Measurements from ENCODE around the gene CCL22.
"Not testable (repeated sequence)": the region's sequence is repeated elsewhere in the genome, so short reads cannot be mapped to it uniquely, and the experiment has no call there.

CCL22 gene

DNA sequence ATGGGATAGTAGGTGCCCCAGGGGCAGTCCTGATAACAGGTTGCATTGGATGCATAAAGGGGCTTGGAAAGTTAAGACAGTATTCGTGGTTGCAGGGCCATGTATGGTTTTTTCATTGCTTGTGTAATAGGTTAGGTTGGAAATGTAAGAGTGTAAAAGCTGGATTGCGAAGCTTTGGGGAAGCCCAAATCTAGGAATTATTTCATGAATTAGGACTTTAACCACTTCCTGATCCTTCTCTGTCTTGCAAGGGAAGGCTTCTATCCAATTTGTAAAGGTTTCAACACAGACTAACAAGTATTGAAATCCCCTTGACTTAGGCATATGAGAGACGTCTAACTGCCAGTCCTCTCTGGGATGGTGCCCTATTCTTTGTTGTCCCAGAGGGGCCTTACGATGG lies 38.2 kb downstream of the CCL22 start:
- DNase-seq = no peak

DNA sequence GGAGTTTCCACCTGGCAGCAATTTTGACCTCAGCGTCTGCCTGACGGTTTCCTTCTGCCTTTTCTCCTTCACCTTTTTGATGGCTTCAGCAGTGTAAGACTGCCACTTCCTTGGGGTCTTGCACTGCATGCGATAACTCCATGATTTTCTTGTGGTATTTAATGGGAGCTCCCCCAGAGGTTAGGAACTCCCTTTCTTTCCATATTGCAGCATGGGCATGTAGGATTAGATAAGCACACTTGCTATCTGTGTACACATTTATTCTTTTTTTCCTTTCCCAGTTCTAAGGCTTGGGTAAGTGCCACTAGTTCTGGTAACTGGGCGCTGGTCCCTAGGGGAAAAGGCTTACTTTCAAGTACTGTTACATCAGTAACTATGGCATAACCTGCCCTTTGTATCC lies 38.9 kb downstream of the CCL22 start:
- DNase-seq = not testable (repeated sequence)

DNA sequence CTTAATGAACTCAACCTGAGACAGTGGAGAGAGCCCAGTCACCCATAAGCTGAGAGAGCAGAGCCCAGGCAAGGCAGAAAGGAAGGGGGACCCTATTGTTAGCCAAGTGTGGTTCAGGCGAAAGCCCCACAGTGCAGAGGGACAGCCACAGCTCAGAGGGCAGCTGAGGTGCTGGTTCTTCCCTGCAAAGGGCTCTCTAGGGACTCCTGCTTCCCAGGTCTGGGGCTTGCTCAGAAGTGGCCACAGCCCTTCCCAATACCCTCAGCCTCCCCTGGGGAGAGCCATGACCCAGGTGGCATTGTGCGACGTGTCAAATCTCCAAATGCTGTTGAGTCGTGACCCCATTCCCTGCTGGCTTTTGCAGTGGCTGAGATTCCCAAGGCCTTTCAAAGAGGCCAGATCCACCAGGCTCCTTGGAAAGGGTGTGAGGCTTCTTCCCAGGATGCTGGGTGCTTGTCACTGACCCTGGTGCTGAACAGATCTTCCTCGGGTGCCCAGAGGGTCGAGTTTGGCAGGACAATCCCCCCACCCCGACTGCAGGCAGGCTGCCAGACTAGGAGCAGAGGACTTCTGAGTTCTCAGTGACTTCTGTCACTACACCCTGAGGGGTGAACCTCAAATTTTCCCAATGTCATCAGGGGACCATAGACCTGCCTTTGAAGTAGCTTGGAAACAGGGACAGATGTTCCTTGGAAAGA lies 43.5 kb downstream of the CCL22 start:
- DNase-seq = no peak

DNA sequence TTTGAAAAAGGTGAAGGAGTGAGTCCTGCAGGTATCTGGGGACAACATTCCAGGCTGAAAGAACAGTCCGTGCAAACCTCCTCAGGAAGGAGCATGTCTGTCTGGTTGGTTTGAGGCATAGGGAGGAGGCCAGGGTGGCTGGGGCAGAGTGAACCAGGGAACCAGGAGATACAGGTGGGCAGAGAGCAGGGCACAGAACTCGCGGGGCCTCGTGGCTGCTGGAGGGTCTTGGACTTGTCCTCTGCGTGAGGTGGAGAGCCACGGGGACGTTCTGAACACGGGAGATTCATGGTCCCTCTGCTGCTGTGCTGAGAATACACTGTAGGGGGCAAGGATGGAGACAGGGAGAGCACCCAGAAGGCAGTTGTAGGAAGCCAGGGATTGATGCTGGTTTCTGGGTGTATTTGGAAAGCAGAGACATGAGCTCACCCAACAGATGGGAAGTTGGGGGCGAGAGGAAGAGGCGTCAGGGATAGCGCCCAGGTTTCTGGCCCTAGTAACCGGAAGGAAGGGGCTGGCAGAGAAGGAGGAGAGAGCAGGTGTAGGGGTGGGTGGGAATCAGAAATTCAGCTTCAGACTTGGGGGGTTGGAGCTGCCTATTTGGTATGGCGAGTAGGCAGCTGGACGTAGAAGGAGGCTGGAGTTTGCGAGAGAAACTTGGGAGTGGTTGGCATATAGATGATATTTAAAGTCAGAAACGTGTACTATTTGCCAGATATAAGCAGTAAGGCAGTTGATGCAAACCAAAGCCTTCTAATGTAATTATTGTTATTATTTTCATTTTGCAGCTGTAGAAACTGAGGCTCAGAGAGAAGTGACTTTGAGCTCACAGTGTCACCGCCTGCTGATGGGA lies 45.6 kb downstream of the CCL22 start, which contains the start of gene CCL17:
TSS of gene CCL17 (plus strand) at position 803 of the 853 bp plus-strand sequence. CDS start 9,166 bp downstream, outside the sequence.
- no peak for DNase-seq

DNA sequence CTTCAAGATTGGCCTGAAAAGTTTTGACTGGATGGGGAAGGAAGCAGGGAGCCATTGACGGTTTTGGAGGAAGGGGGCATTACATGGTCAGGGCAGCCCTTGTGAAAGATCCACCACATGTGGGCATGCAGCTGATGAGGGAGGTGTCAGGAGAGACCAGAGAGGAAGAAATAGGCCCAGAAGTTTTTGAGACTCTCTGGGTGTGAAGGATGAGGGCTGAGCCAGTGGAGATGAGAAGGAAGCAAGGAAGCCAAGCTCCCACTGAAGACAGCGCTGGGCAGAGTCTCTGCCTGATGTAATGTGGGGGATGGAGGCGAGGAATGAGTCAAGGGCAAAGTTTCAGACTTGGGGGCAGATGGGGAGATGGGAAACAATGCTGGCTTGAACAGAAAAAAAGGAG lies 46.5 kb downstream of the CCL22 start:
- DNase-seq = no peak

DNA sequence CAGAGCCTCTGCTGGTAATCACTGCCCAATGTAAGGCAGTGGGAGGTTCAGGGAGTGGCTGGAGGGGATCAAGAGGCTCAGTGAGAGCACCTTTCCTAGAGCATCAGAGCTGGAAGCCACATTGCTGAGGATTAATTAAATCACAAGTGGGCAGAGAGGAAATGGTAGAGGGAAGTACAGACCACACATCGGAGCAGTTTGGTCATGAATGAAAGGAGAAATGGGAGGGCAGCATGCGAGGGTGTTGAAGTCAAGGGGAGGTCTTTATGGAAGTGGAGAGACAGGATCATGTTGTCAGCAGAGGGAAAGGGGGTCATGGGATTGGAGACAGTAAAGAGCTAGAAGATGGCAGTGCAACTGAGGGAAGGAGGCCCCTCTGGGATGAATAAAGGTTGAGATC lies 48.3 kb downstream of the CCL22 start:
- no peak for DNase-seq

DNA sequence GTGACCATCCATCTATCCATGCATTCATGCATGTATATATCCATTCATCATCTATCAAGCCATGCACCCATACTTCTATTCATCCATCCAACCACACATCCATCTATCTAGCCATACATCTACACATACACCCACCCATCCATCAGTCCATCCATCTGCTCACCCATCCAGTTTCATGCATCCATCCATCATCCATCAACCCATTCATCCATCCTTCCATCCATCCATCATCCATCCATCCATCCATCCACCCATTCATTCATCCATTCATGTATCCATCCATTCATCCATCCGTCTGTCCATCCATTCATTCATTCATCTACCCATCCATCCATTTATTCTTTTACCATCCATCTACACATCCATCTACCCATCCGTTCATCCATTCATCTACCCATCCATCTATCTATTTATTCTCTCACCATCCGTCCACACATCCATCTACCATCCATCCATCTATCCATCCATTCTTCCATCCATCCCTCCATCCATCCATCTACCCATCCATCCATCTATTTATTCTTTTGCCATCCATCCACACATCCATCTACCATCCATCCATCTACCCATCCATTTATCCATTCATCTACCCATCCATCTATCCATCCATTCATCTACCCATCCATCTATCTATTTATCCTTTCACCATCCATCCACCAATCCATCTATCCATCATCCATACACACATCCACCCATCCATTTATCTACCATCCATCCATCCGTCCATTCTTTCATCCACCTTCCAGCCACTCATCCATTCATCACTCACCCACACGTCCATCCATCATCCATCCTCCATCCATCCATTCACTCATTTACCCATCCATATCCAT lies 49.2 kb downstream of the CCL22 start:
- DNase-seq = no peak

DNA sequence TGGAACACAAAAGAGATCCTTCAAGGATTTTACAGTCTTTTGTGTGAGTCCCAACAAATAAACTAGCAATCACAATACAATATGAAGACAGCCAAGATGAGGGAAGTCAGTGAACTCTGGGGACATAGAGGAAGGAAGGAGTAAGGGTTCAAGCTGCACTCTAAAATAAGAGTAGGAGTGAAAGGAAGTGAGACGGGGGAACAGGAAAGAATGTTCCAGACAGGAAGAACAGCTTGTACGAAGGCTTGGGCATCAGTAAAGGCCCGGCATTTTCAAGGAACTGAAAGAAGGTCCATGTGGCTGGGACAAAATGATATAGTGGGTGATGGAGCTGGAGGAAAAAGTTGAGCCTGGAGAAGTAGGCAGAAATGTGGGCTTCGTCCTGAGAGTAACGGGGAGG lies 50.5 kb downstream of the CCL22 start:
- DNase-seq = no peak

DNA sequence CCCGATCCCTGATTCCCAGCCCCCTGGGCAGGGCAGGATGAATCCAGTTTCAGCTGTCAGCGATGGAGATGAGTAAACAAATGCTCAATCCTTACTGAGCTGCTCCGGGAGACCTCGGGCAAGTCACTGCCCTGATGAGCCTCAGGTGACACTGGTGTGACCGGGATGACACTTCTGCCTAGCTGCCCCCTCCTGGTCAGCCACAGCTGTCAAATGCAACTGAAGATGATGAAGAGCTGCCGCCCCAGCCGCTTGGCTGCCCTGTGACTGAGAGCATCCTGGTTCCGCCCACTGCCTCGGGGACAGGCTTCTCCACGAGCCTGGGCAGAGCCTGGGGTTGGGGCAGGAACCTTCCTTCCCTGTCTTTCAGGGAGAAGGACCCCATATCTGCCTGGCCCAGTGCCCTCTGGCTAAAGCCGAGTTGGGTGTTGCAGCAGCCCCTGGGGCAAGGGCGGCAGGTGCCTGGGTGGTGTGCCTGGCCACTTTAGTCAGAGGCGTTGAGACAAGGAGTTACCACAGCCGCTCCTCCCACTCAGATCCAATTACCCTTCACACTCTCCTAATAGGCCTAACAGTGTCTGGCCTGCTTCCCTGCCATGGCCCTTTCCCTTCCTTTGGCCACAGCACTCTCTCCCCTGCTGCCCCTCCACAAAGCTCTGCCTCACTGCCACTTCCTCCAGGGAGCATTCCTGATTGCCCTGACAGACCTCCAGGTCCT lies 51.4 kb downstream of the CCL22 start:
- DNase-seq = no peak

DNA sequence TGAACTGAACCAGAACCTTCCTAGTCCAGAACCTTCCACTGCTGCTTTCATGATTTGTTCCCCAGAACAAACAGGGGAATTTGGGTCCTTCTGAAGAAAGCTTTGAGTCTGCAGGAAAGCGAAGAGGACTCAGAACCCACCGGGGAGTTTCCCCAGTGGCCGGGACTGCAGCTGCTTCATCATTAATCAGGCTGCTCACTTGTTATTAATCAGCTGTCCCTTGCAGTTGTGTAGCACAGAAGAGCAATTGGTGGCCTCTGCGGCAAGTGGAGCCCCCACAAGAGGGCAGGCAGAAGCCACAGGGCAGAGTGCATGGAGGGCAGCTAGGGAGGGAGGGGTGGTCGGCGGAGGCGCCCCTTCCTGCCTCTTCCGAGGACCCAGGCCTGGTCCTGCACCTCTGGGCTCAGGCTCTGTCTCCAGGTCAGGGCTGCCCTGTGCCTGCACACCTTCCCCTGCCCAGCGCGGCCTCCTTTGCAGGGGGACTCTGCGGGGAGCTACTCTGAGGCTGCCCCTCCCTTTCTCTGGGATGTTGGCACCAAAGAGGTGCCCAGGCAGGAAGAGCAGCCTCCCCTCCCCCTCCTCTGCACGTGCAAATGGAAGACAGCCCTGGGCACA lies 52.9 kb downstream of the CCL22 start:
- no peak for DNase-seq

DNA sequence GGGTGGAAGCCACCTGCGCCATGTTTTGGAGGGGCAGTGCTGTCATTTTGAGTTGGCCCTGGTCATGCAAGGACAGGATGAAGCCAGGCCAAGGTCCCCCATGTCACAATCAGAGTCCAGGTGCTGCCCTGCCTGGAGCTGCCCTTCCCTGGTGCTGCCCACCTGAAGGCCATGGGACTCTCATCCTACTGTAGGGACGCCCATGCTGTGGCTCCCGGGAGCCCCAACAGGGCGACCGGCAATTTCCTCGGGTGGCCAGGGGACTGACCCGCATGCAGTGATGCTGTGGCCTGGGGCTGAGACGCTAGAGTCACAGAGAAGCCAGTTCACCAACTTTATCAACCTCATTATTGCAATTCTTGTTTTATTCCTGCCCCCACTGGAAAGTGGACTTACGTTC lies 54.0 kb downstream of the CCL22 start:
- no peak for DNase-seq

DNA sequence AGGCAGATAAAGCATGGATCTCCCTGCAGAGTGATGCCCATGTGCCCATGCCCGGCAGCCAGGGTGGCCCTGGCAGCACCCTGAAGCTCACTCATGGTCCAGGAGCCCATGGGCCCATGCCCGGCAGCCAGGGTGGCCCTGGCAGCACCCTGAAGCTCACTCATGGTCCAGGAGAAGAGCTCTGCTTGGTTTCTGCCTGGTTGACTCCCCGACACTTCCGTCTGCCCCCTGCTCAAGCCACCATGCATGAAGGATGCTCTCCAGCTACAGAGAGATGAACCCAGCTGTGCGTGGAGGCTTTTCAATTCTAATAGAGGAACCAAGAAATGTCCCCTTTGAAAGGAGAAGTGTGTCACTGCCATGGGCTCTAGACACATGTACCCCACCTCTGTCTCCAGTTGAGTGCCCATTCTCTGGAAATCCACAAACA lies 54.7 kb downstream of the CCL22 start:
- no peak for DNase-seq

DNA sequence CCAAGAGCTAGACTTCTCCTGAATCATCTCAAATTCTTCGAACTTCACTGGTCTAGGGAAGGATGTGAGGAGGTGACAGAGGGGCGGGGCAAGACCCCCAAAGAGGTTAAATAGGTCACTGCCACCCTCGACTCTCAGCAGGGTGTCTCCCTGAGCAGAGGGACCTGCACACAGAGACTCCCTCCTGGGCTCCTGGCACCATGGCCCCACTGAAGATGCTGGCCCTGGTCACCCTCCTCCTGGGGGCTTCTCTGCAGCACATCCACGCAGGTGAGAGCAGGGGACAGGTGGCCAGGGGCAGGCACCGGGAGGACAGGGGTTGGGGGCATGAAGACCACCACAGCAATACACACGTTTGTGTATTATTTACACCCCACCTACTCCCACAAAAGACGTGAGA lies 55.1 kb downstream of the CCL22 start:
- DNase-seq = no peak

Measured in NCI-H1105 treated with DMSO at 0.1 percent for 48 hours (cell line).